Measurements from ENCODE around the gene CAMK4. TPM values are rescaled to one million over a fixed set of nuclear protein-coding genes. Genes with fewer than 3 reads are reported as not detected.

Gene CAMK4
- total RNA-seq, 4 donors from 2014 or later = 0.49 to 4.1 (median 0.94) TPM

DNA sequence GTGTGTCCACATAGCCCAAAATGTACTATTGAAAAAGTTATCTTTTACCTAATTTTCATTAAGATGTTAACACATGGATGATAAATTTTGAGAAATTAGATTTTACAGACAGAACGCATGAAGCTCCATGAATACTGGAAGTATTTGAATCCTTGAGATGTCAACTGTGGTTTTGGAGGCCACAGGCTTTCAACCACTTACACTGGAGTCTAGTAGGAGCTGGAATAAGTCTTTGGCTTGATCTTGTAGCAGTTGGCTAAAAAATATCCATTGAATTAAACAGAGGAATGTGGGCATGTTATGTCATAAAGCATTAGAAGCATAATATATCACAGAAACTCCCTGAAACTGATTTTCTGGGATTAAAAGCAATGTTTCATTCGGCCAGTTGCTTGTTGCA lies 52.9 kb downstream of the CAMK4 start:
- intact Hi-C loops (cut with DNase I; ENCODE audit: low total_unique reads) = no loop called here
- DNase-seq (ENCODE audit: low spot score in 2 of 2) = no peak
- WGBS, 2 donors = 89 to 93% methylated on average over 2 of the region's 2 CpGs

DNA sequence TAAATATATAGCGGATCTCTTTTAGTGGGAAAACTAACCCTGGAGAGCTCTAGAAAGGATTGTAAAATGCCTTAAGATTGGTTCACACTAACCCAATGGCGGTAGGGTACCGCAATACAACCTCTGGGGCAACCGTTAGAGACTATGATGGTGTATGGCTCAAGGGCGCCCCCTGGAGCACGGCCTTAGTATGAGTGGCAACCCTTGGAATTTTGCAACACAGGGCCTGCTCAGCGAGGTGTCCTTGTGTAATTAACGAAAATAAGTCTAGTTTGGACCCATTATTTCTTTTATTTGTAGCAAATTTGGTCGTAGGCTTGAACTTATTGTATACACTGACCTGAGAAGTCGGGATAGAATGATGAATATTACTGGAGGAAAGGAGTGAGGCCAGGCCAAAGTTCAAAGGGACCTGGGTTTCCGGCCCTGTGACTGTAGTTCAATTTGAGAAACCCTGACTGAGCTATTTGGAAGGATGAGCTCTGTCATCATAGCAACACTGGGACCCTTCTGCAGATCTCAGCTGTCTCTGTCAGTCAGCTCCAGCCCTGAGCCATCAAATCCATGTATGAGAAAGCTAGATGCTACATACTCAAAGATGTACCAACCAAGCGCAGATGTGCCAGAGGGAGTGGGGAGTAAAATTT lies 54.8 kb downstream of the CAMK4 start:
- 51 to 62% methylated on average over 12 of the region's 12 CpGs for WGBS, 2 donors
- intact Hi-C loops (cut with DNase I; ENCODE audit: low total_unique reads) = no loop called here
- H3K4me3 ChIP-seq (ENCODE audit: low read depth, poor library complexity, severe bottlenecking) = no peak overlapping the region
- DNase-seq (ENCODE audit: low spot score in 2 of 2) = peak; percentile 14 to 89
- TF ChIP-seq, protein P1, sequence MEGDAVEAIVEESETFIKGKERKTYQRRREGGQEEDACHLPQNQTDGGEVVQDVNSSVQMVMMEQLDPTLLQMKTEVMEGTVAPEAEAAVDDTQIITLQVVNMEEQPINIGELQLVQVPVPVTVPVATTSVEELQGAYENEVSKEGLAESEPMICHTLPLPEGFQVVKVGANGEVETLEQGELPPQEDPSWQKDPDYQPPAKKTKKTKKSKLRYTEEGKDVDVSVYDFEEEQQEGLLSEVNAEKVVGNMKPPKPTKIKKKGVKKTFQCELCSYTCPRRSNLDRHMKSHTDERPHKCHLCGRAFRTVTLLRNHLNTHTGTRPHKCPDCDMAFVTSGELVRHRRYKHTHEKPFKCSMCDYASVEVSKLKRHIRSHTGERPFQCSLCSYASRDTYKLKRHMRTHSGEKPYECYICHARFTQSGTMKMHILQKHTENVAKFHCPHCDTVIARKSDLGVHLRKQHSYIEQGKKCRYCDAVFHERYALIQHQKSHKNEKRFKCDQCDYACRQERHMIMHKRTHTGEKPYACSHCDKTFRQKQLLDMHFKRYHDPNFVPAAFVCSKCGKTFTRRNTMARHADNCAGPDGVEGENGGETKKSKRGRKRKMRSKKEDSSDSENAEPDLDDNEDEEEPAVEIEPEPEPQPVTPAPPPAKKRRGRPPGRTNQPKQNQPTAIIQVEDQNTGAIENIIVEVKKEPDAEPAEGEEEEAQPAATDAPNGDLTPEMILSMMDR (IDR thresholded peaks at IDR 0.05) = no peak
- TF ChIP-seq POLR2A (IDR thresholded peaks at IDR 0.05) = no peak

More for the DNA sequence above, 52.9 kb downstream of the CAMK4 start:
- TF ChIP-seq, protein P1 (IDR thresholded peaks at IDR 0.05) = no peak
- TF ChIP-seq POLR2A (IDR thresholded peaks at IDR 0.05) = no peak
- H3K4me3 ChIP-seq (ENCODE audit: low read depth, poor library complexity, severe bottlenecking) = no peak overlapping the region

DNA sequence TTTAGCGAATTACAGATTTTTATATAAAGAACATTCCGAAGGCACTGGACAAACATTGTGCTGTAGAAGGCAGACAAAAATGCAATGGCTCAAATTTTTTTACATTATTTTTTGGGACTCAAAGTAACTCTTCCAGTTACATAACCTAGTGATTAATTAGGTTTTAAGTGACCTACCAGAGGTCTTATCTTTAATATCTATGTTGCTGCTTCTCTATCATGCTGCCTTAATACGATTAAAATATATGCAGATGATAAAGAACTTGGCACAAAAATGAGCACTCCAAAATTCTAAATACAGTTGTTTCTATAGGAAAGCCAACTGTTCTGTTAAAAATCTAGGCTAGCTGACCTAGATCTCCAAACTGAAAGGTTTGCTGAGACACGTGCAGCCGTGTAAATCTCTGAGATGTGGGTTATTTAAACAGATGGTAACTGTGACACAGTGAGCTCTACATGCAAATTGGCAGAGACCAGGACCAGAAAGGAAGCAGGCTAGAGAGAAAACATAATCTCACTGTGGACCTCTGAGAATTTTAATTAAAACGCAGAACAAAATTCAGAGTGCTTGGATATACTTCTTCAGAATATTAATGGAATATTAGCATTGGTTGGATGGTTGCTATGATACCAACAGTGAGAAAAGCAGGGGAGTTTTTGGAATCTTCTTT lies 56.2 kb downstream of the CAMK4 start:
- DNase-seq (ENCODE audit: low spot score in 2 of 2) = no peak
- intact Hi-C loops (cut with DNase I; ENCODE audit: low total_unique reads) = no loop called here
- 51 to 55% methylated on average over 6 of the region's 6 CpGs for WGBS, 2 donors
- no peak for TF ChIP-seq POLR2A (IDR thresholded peaks at IDR 0.05)
- TF ChIP-seq, protein P1 (IDR thresholded peaks at IDR 0.05) = no peak
- no peak overlapping the region for H3K4me3 ChIP-seq (ENCODE audit: low read depth, poor library complexity, severe bottlenecking)

DNA sequence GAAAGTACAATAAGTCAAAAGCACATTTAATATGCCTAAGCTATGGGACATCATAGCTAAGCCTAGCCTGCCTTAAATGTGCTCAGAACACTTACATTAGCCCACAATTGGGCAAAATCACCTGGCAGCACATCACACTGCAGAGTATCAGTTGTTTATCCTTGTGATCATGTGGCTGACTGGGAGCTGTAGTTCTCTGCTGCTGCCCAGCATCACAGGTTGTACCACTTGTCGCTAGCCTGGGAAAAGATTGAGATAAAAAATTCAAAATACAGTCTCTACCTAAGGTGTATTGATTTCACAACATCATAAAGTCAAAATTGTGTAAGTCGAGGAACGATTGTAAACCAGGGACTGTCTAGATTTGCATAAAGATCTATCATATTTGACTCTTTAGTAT lies 58.6 kb downstream of the CAMK4 start:
- intact Hi-C loops (cut with DNase I; ENCODE audit: low total_unique reads) = no loop called here
- TF ChIP-seq, protein P1 (IDR thresholded peaks at IDR 0.05) = no peak
- no peak for TF ChIP-seq POLR2A (IDR thresholded peaks at IDR 0.05)
- no peak overlapping the region for H3K4me3 ChIP-seq (ENCODE audit: low read depth, poor library complexity, severe bottlenecking)
- WGBS, 2 donors = 93 to 96% methylated on average over 3 of the region's 3 CpGs
- no peak for DNase-seq (ENCODE audit: low spot score in 2 of 2)

DNA sequence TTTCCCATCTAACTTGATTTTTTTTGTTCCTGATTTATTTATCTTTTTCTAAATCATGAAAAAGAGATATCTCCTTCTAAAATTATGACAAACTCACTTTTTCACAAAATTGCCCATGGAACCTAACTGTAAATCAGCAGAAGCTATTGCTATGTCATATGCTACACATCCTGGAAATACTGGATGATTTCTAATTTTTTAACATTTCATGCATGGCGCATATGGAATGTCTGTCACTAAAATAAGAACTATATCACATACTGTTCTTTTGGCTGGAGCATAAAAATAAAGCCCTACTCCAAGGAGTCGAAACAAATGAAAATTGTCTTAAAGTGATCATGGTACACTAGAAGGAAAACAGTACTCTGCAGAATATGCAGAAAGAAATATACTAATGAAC lies 60.6 kb downstream of the CAMK4 start:
- no peak for DNase-seq (ENCODE audit: low spot score in 2 of 2)
- intact Hi-C loops (cut with DNase I; ENCODE audit: low total_unique reads) = no loop called here
- WGBS, 2 donors = 43 to 46% methylated on average over 2 of the region's 2 CpGs
- TF ChIP-seq POLR2A (IDR thresholded peaks at IDR 0.05) = no peak
- no peak overlapping the region for H3K4me3 ChIP-seq (ENCODE audit: low read depth, poor library complexity, severe bottlenecking)

DNA sequence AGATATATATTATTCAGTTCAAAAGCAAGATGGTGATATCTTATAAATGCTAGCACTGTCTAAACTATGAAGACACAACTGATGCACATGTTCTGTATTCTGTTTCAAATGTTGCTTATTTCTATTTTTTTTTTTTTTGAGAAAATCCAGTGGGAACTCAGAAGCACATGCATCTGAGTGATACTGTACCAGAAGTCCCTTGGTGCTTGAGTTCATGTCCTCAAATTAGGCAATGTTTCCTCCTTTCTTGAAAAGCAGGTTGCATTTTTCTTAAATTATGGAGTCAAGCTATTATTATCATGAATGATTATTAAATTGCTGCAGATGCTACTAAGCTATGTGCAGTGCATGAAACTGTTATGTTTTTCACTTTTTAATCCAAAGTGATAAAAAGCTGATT lies 70.4 kb downstream of the CAMK4 start:
- H3K4me3 ChIP-seq (ENCODE audit: low read depth, poor library complexity, severe bottlenecking) = no peak overlapping the region
- TF ChIP-seq POLR2A (IDR thresholded peaks at IDR 0.05) = no peak
- TF ChIP-seq, protein P1 (IDR thresholded peaks at IDR 0.05) = no peak
- DNase-seq (ENCODE audit: low spot score in 2 of 2) = no peak
- intact Hi-C loops (cut with DNase I; ENCODE audit: low total_unique reads) = no loop called here
